Measurements from ENCODE around the gene ZSWIM2.
"Not testable (repeated sequence)": the region's sequence is repeated elsewhere in the genome, so short reads cannot be mapped to it uniquely, and the experiment has no call there.

Gene ZSWIM2

DNA sequence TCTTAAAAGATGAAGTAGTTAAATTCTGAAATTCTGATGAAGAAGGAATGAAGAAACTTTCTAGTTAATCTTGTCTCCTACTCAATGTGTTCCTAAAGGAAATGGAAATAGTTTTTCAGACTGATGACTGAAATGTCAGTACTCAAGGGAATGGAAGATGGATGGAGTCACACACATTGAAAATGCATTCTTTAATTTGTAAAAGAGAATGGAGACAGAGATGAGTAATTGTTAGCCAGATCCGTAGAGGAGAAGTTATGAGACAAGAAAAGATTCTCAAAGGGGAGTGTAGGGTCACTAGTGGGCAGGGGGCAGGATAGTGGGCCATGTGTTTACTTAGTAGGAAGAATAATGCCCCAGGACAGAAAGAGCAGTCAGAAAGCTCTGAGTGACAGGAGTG lies 13.3 kb downstream of the ZSWIM2 start:
- DNase-seq: no peak

DNA sequence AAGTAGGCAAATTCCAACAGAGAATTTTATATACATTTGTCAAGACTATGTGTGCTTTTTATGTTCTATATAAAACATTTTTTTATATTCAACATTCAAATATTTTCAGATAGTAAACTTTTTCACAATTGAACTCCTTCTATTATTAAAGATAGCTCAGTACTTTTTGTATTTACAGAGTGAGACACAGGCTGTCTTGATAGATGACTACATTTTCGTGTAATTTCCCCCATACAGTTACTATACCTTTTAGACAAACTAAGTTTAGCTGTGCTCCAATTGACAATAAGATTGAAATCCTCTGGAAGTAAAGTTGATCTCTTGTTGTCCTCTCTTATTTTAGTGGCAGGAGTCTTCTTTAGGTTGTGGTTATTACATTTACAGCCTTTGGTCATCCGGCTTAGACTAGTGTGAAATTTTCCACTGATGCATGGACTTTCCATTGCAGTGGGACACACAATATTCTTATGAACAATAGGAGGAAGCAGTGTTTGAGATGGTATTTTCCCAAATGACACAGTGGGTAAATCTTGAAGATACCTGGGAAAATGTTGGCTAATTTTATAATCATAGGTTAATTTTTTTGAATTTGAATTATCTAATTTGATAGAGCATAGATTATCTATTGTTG lies 21.0 kb downstream of the ZSWIM2 start:
- no peak for DNase-seq

DNA sequence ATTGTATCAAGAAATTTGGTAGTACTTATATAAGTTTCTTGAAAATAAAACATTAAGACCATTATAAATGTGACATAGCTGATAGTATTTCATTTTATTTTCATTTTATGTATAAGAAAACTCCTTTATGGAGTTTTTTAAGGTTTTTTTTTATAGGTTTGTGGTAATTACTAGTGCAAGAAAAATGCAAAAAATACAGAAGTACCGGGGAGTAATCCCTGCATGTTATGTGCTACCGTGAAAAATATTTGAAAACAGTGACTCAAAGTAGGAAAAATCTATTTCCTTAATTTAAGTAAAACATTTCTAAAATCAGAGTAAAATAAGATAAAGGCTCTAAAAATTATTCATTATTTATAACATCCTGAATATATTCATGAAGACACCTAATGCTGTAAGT lies 21.6 kb downstream of the ZSWIM2 start:
- DNase-seq: no peak

DNA sequence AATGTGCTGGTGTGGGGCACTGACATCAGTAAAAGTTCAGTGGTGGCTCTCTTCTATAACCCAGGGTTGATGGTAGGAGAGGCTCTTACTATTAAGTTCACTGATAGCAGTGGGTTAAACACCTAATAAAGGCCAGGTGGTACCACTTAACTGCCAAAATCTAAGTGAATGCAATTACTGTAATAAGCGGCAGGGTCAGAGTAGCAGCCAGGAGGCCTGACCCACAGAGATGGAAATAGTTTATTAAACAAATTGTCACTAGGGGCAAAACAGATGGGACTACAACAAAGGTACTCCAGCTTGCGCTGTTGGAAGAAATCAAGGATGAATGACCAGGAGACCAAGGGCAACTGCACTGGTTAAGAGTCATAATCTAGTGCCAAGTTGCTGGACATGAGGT lies 26.6 kb downstream of the ZSWIM2 start:
- no peak for DNase-seq

DNA sequence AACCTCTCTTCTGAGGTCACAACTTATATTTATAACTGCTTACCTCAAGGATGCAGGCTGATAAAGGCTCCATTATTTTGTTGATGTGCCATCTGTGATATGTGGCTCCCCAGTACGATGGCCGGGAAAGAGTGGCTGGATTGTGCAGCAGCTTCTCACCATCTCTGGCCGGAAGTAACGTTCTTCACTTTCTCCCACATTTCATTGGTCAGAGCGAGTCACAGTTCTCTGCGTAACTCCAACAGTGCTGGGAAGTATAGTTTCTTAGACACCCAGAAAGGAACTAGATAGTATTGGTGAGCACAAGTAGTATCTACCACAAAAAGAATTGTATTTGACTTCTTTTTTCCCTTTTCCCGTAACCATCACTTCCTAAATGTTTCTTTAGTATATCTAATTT lies 28.7 kb downstream of the ZSWIM2 start:
- no peak for DNase-seq

DNA sequence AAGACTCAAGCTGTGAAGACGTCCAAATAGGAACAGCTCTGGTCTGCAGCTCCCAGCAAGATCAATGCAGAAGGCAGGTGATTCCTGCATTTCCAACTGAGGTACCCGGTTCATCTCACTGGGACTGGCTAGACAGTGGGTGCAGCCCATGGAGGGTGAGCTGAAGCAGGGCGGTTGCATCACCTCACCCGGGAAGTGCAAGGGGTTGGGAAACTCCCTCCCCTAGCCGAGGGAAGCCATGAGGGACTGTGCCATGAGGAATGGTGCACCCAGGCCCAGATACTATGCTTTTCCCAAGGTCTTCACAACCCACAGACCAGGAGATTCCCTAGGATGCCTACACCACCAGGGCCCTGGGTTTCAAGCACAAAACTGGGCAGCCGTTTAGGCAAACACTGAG lies 37.2 kb downstream of the ZSWIM2 start:
- not testable (repeated sequence) for DNase-seq

DNA sequence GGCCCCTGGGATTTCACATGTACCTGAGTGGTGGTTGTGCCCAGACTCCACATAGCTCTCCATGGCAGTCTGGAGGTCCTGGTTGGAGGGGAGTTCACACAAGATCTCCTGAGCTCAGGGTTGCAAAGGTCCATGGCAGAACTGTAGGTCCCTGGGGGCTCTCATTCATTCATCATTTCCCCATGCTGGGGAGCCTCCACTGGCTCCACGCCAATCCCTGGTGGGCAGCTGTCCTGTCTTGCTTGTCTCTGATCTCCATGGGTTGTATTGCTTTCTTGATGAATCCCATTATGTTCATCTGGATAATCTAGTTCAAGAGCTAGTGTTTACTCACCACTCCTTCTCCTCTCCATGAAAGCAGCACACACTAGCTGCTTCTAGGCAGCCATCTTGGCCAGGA lies 42.4 kb downstream of the ZSWIM2 start:
- no peak for DNase-seq

DNA sequence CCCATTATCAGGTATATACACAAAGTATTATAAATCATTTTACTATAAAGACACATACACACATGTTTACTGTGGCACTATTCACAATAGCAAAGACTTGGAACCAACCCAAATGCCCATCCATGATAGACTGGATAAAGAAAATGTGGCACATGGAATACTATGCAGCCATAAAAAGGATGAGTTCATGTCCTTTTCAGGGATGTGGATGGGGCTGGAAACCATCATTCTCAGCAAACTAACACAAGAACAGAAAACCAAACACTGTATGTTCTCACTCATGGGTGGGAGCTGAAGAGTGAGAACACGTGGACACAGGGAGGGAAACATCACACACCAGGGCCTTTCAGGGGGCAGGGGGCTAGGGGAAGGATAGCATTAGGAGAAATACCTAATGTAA lies 50.4 kb downstream of the ZSWIM2 start:
- not testable (repeated sequence) for DNase-seq

DNA sequence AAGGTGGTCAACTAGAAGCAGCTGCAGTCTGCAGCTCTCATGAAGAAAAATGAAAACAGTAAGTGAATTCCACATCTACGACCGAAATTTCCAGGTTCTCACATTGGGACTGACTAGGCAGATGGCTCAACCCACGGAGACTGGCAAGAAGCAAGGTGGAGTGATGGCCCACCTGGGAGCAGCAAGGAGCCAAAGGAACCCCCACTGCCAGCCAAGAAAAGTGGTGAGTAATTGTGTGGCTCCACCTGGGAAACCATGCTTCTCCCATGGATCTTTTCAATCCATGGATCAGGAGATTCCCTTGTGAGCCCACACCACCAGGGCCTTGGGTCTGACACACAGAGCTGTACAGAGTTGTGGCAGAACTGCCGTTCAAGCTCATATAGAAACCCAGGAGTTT lies 64.0 kb downstream of the ZSWIM2 start:
- DNase-seq: no peak

DNA sequence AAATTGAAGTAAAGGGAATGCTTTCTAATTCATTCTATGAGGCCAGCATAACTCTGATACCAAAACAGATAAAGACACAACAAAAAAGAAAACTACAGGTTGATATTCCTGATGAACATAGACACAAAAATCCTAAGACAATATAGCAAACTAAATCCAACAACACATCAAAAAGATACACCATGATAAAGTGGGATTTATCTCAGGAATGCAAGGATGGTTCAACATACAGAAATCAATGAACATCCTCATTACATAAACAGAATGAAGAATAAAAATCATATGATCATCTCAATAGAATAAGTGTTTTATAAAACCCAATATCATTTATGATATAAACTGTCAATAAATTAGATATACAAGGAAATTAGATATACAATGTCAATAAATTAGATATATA lies 65.7 kb downstream of the ZSWIM2 start:
- DNase-seq: no peak

DNA sequence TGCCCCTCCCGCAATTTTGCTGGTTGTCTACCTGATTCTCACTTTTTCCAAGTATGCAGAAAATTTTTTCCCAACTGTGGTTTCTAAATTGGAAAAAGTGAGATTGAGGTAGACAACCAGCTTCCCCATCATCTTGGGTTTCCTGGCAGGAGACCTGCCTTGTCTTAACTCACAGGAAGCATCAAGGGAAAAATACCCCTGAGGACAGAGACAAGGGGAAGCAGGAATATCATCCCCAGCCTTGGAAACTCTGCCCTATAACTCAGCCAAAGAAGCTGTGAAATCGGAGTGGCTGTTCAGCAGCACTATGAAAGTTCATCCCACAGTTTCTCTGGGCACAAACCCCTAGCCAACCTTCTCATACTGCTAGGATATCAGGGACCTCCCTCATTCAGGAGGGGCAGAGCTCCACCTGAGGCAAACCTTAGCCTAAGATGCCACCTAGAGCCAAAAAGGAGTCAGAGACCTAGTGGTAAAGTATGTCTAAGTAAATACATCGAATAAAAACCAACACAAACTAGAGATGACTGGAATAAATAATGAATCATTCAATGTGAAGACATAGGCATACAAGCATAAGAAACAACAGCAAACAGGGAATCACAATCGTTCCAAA lies 68.2 kb downstream of the ZSWIM2 start:
- no peak for DNase-seq
